Common myeloid progenitor, CD34-positive (primary cell): ENCODE measurements around the gene CAMTA1.
A peak's percentile ranks its signal among the peaks of the same experiment; 100 is the strongest.

Source experiments
- CTCF ChIA-PET: fragments of 350-600 bp; sonication (Branson Sonifier 250); formaldehyde crosslinking; loops from one replicate; lab custom pipeline; 2021; ENCODE audit warnings: antibody characterized with exemption; lab: Charles Lee
- POLR2A ChIA-PET: fragments of 350-600 bp; sonication (Branson Sonifier 250); formaldehyde crosslinking; loops from one replicate; lab custom pipeline; 2021; ENCODE audit warnings: antibody characterized with exemption; lab: Charles Lee
- DNase-seq, 3 donors: peaks; one replicate each; pipeline versions ENCODE4 v3.0.0 to v3.0.0-alpha.2; 2013
- H3K27ac ChIP-seq, 2 experiments: 1 replicate in 1 of 2; 2 replicates in 1 of 2; pipeline ENCODE4 v1.7.0; 2013; ENCODE audit warnings: inconsistent platforms in 2 of 2, low read length in 2 of 2, mild to moderate bottlenecking in 2 of 2, low read depth in 1 of 2, moderate library complexity in 1 of 2; ENCODE audit not compliant: severe bottlenecking in 2 of 2, insufficient read depth in 1 of 2, poor library complexity in 1 of 2
- H3K27me3 ChIP-seq, 5 experiments: replicated peaks in 2 of 5; 1 replicate in 3 of 5; 2 replicates in 2 of 5; pipeline versions ENCODE4 v1.6.1 to v1.7.0; 2013; ENCODE audit warnings: low read length in 4 of 5, mild to moderate bottlenecking in 2 of 5, moderate library complexity in 2 of 5, inconsistent platforms in 1 of 5; ENCODE audit not compliant: insufficient read depth in 5 of 5, control insufficient read depth in 4 of 5
- H3K36me3 ChIP-seq, 4 experiments: 1 replicate in 2 of 4; 2 replicates in 2 of 4; pipeline versions ENCODE4 v1.6.1 to v1.7.0; 2013; ENCODE audit warnings: low read length in 3 of 4, control low read depth in 1 of 4, mild to moderate bottlenecking in 1 of 4; ENCODE audit not compliant: control insufficient read depth in 4 of 4, insufficient read depth in 4 of 4
- H3K4me1 ChIP-seq, 4 experiments: 1 replicate in 3 of 4; 2 replicates in 1 of 4; pipeline versions ENCODE4 v1.6.1 to v1.7.1; 2013; ENCODE audit warnings: low read length in 3 of 4, mild to moderate bottlenecking in 3 of 4, control low read depth in 1 of 4, inconsistent platforms in 1 of 4, moderate library complexity in 1 of 4; ENCODE audit not compliant: control insufficient read depth in 4 of 4, insufficient read depth in 4 of 4; ENCODE audit errors: control extremely low read depth in 1 of 4
- H3K4me3 ChIP-seq, 7 experiments: 1 replicate in 4 of 7; 2 replicates in 3 of 7; pipeline versions ENCODE4 v1.5.1 to v1.7.0; 2013; ENCODE audit warnings: mild to moderate bottlenecking in 7 of 7, low read length in 6 of 7, moderate library complexity in 6 of 7, inconsistent platforms in 2 of 7, low read depth in 2 of 7, control low read depth in 1 of 7; ENCODE audit not compliant: insufficient read depth in 4 of 7, control insufficient read depth in 1 of 7; ENCODE audit errors: extremely low read depth in 1 of 7
- H3K9me3 ChIP-seq, 5 experiments: 1 replicate in 4 of 5; 2 replicates in 1 of 5; pipeline versions ENCODE4 v1.6.1 to v1.7.1; 2013; ENCODE audit warnings: low read length in 4 of 5, mild to moderate bottlenecking in 2 of 5, inconsistent platforms in 1 of 5, low read depth in 1 of 5, moderate library complexity in 1 of 5; ENCODE audit not compliant: control insufficient read depth in 4 of 5, insufficient read depth in 2 of 5; ENCODE audit errors: control extremely low read depth in 1 of 5
- WGBS: methylation state at CpG from one replicate; pipeline ENCODE4 v1.1.5; 2013; ENCODE audit not compliant: insufficient coverage; 5-methylcytosine and 5-hydroxymethylcytosine counted together

The CAMTA1 gene

GRCh38 chr1:7076572-7076971 is 291.3 kb downstream of the CAMTA1 start:
- WGBS = 81% methylated on average over 4 of the region's 4 CpGs

GRCh38 chr1:7077136-7077535 is 291.9 kb downstream of the CAMTA1 start:
- Histone ChIP-seq H3K9me3 (peaks cover 0 to 32% (median 3%) of the 10 kb centered on the region in 5 experiments), H3K27me3 (peaks cover 0 to 5% (median 0%) of the 10 kb centered on the region in 5 experiments), H3K36me3 (no peaks in the 10 kb centered on the region), H3K4me1 (no peaks in the 10 kb centered on the region), H3K27ac (no peak overlapping the region), H3K4me3 (no peak overlapping the region)
- DNase-seq = no peak
- ChIA-PET CTCF (no interaction called here), POLR2A (no interaction called here)
- 54% methylated on average over 4 of the region's 4 CpGs for WGBS

More at GRCh38 chr1:7076572-7076971, 291.3 kb downstream of the CAMTA1 start:
- Histone ChIP-seq H3K4me3 (no peak overlapping the region), H3K36me3 (no peaks in the 10 kb centered on the region), H3K27ac (no peak overlapping the region), H3K4me1 (no peaks in the 10 kb centered on the region), H3K27me3 (peaks cover 0 to 8% (median 0%) of the 10 kb centered on the region in 5 experiments), H3K9me3 (peaks cover 0 to 32% (median 3%) of the 10 kb centered on the region in 5 experiments)
- ChIA-PET CTCF (no interaction called here), POLR2A (no interaction called here)
- DNase-seq = no peak

- Histone ChIP-seq H3K4me3 (no peak overlapping the region), H3K9me3 (peaks cover 0 to 32% (median 3%) of the 10 kb centered on the region in 5 experiments), H3K36me3 (no peaks in the 10 kb centered on the region), H3K27me3 (peaks cover 0 to 8% (median 0%) of the 10 kb centered on the region in 5 experiments), H3K27ac (no peak overlapping the region), H3K4me1 (no peaks in the 10 kb centered on the region)
- no peak for DNase-seq
- POLR2A ChIA-PET = no interaction called here
- 85% methylated on average over 1 of the region's 3 CpGs for WGBS
- CTCF ChIA-PET = interaction anchor here (0.9 to 1.2 kb wide), 2 partner anchors 8 to 22 kb away, joined by 3 to 5 read pairs; no protein-coding TSS in a partner anchor
Measured at GRCh38 chr1:7077970-7078369, 292.7 kb downstream of the CAMTA1 start.

GRCh38 chr1:7079637-7080036 is 294.4 kb downstream of the CAMTA1 start:
- H3K36me3 ChIP-seq = no peaks in the 10 kb centered on the region
- no peaks in the 10 kb centered on the region for H3K4me1 ChIP-seq
- H3K4me3 ChIP-seq = no peak overlapping the region
- 87% methylated on average over 2 of the region's 4 CpGs for WGBS
- DNase-seq = peak in 1 of 3 donors; percentile 7
- peaks cover 0 to 32% (median 3%) of the 10 kb centered on the region in 5 experiments for H3K9me3 ChIP-seq
- ChIA-PET CTCF (no interaction called here), POLR2A (interaction anchor here (0.6 kb wide), 1 partner anchor 261 kb away, joined by 8 read pairs; no protein-coding TSS in a partner anchor)
- no peak overlapping the region for H3K27ac ChIP-seq
- H3K27me3 ChIP-seq = peaks cover 0 to 6% (median 3%) of the 10 kb centered on the region in 5 experiments

- 74% methylated on average over 14 of the region's 17 CpGs for WGBS
- no peak overlapping the region for H3K4me3 ChIP-seq
- ChIA-PET POLR2A (no interaction called here), CTCF (interaction anchor here (0.6 to 1.5 kb wide), 4 partner anchors 14 to 178 kb away, joined by 3 to 4 read pairs (median 3); no protein-coding TSS in a partner anchor)
- H3K9me3 ChIP-seq = peaks cover 0 to 17% (median 3%) of the 10 kb centered on the region in 5 experiments
- H3K36me3 ChIP-seq = no peaks in the 10 kb centered on the region
- H3K4me1 ChIP-seq = no peaks in the 10 kb centered on the region
- peaks cover 0 to 9% (median 3%) of the 10 kb centered on the region in 5 experiments for H3K27me3 ChIP-seq
- H3K27ac ChIP-seq = no peak overlapping the region
- no peak for DNase-seq
Measured at GRCh38 chr1:7084232-7084894, 299.1 kb downstream of the CAMTA1 start.

- H3K27me3 ChIP-seq = peaks cover 0 to 10% (median 3%) of the 10 kb centered on the region in 5 experiments
- H3K4me3 ChIP-seq = no peak overlapping the region
- ChIA-PET POLR2A (no interaction called here), CTCF (no interaction called here)
- DNase-seq = no peak
- 90% methylated on average over 5 of the region's 6 CpGs for WGBS
- no peaks in the 10 kb centered on the region for H3K36me3 ChIP-seq
- H3K9me3 ChIP-seq = peaks cover 0 to 9% (median 0%) of the 10 kb centered on the region in 5 experiments
- no peak overlapping the region for H3K27ac ChIP-seq
- no peaks in the 10 kb centered on the region for H3K4me1 ChIP-seq
Measured at GRCh38 chr1:7085521-7085920, 300.3 kb downstream of the CAMTA1 start.

GRCh38 chr1:7086106-7086505 is 300.9 kb downstream of the CAMTA1 start:
- POLR2A ChIA-PET = no interaction called here
- WGBS = 79% methylated on average over 8 of the region's 11 CpGs
- CTCF ChIA-PET = no interaction called here

More at GRCh38 chr1:7086106-7086505, 300.9 kb downstream of the CAMTA1 start:
- Histone ChIP-seq H3K4me1 (no peaks in the 10 kb centered on the region), H3K27me3 (peaks cover 0 to 10% (median 3%) of the 10 kb centered on the region in 5 experiments), H3K9me3 (peaks cover 0 to 5% (median 0%) of the 10 kb centered on the region in 5 experiments), H3K36me3 (no peaks in the 10 kb centered on the region), H3K27ac (no peak overlapping the region), H3K4me3 (no peak overlapping the region)
- no peak for DNase-seq
